K562 (cell line): ENCODE results near the gene KLHL20. TPM values are rescaled to one million over a fixed set of nuclear protein-coding genes. Genes with fewer than 3 reads are reported as not detected.
A peak's percentile ranks its signal among the peaks of the same experiment; 100 is the strongest.

Experiments
- CBX1 ChIP-seq: sonication (generic); IDR thresholded peaks from 2 replicates; pipeline ENCODE4 v1.6.1; 2016; ENCODE audit warnings: antibody characterized with exemption, low read depth, mild to moderate bottlenecking
- KDM2B ChIP-seq: fragments of 250-450 bp; sonication (Bioruptor Pico); IDR thresholded peaks from 2 replicates; pipeline ENCODE4 v1.8.0; 2021; ENCODE audit warnings: mild to moderate bottlenecking, moderate library complexity
- MTA2 ChIP-seq: fragments of 450-650 bp; IDR thresholded peaks from 2 replicates; pipeline ENCODE4 v1.6.1; 2016; ENCODE audit warnings: low read depth
- NFRKB ChIP-seq: fragments of 450-650 bp; IDR thresholded peaks from 2 replicates; pipeline ENCODE4 v1.6.1; 2016; ENCODE audit warnings: low read depth
- NRF1 ChIP-seq, 2 experiments: fragments of 450-650 bp; IDR thresholded peaks in 1 of 2; conservative IDR thresholded peaks in 1 of 2; 2 replicates each; pipeline ENCODE4 v1.6.1; 2014; ENCODE audit warnings: mild to moderate bottlenecking in 2 of 2
- PATZ1 ChIP-seq: fragments of 250-450 bp; sonication (Bioruptor Pico); IDR thresholded peaks from 2 replicates; pipeline ENCODE4 v1.5.0; 2020; ENCODE audit warnings: mild to moderate bottlenecking, borderline replicate concordance
- RBM14 ChIP-seq: fragments of 200-400 bp; formaldehyde crosslinking; IDR thresholded peaks from 2 replicates; pipeline ENCODE4 v1.6.1; 2018; ENCODE audit warnings: low read depth, mild to moderate bottlenecking, low read length, moderate library complexity, borderline replicate concordance; ENCODE audit not compliant: insufficient read depth
- SMAD1 ChIP-seq: fragments of 150-350 bp; IDR thresholded peaks from 2 replicates; pipeline ENCODE4 v1.6.1; 2014; ENCODE audit warnings: low read length, low read depth; ENCODE audit not compliant: partially characterized antibody
- STAT6 ChIP-seq: sonication (generic); formaldehyde crosslinking; IDR thresholded peaks from 2 replicates; pipeline ENCODE4 v1.8.1; 2023; ENCODE audit warnings: mild to moderate bottlenecking, missing genetic modification reagents
- TAF9B ChIP-seq: fragments of 450-650 bp; IDR thresholded peaks from 2 replicates; pipeline ENCODE4 v1.6.1; 2018; ENCODE audit warnings: mild to moderate bottlenecking; ENCODE audit not compliant: partially characterized antibody
- TFAP4 ChIP-seq: sonication (generic); formaldehyde crosslinking; IDR thresholded peaks from 2 replicates; pipeline ENCODE4 v1.8.0; 2022; ENCODE audit warnings: missing genetic modification reagents, mild to moderate bottlenecking, moderate library complexity, borderline replicate concordance
- XRCC3 ChIP-seq: fragments of 450-650 bp; IDR thresholded peaks from 2 replicates; pipeline ENCODE4 v1.6.1; 2017; ENCODE audit warnings: mild to moderate bottlenecking, moderate library complexity
- ZNF584 ChIP-seq: fragments of 200-800 bp; sonication (Bioruptor generic); IDR thresholded peaks from 2 replicates; pipeline ENCODE4 v1.6.1; 2016; ENCODE audit warnings: low read depth, mild to moderate bottlenecking, missing genetic modification characterization, missing compliant biosample characterization
- polyA plus RNA-seq, 8 experiments: library from polyadenylated mRNA; depleted of rRNA in 4 of 8; stranded (reverse) in 5 of 8; unstranded in 3 of 8; fragments of >200 nt; fragmentation: Nextera tagmentation in 2 of 8; fragmentation: Illumina TruSeq in 1 of 8; extraction: Ambion mirVana in 2 of 8; extraction: Trizol in 1 of 8; gene quantifications; 2 replicates each; pipeline versions ENCODE4 v1.2.1 to v1.2.3, GENCODE V29; 2011 to 2014; ENCODE audit warnings: inconsistent platforms in 1 of 8, missing spikeins in 1 of 8
- total RNA-seq, 7 experiments: library from RNA; depleted of rRNA in 6 of 7; stranded (reverse); fragments of >200 nt in 6 of 7; fragmentation: Illumina TruSeq in 2 of 7; extraction: Trizol in 2 of 7; gene quantifications; 2 replicates each; pipeline versions ENCODE4 v1.2.1 to v1.2.3, GENCODE V29; 2011 to 2021; ENCODE audit warnings: low replicate concordance in 1 of 7
- TF ChIP-seq, protein P1 (sequence below): fragments of 250-450 bp; sonication (Bioruptor Pico); IDR thresholded peaks from 2 replicates; pipeline ENCODE4 v1.8.0; 2022; ENCODE audit warnings: moderate library complexity, mild to moderate bottlenecking, inconsistent platforms

The KLHL20 gene
- total and polyA plus RNA-seq, 9 of the 15 experiments (the other 6 are each of a cell fraction or from before 2014, with no cell fraction given): 8.9 to 23.2 (median 16.8) TPM

GRCh38 chr1:173714759-173715537 is at the start of gene KLHL20 (continued):
- TF ChIP-seq, protein P1, sequence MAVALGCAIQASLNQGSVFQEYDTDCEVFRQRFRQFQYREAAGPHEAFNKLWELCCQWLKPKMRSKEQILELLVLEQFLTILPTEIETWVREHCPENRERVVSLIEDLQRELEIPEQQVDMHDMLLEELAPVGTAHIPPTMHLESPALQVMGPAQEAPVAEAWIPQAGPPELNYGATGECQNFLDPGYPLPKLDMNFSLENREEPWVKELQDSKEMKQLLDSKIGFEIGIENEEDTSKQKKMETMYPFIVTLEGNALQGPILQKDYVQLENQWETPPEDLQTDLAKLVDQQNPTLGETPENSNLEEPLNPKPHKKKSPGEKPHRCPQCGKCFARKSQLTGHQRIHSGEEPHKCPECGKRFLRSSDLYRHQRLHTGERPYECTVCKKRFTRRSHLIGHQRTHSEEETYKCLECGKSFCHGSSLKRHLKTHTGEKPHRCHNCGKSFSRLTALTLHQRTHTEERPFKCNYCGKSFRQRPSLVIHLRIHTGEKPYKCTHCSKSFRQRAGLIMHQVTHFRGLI (CRISPR knock-in tag): 0 out of 2 replicates have a peak, but pooled peaks have one; percentile 55
- TF ChIP-seq MTA2 (peak; percentile 47; the same call in 1 of the 2 replicates), SMAD1 (peak; percentile 84), RBM14 (no peak), CBX1 (peak; percentile 96), NRF1 (conservative IDR thresholded peaks at IDR 0.05 in 1 of 2, IDR thresholded peaks at IDR 0.05 in 1 of 2) (peak; percentile 46 to 53; a peak in 3 of 4 replicates), XRCC3 (no peak), TAF9B (peak; percentile 98), ZNF584 (CRISPR knock-in tag) (0 out of 2 replicates have a peak, but pooled peaks have one; percentile 12), TFAP4 (CRISPR knock-in tag) (peak; percentile 81), STAT6 (CRISPR knock-in tag) (no peak), KDM2B (CRISPR knock-in tag) (peak; percentile 60; the same call in 1 of the 2 replicates), PATZ1 (CRISPR knock-in tag) (0 out of 2 replicates have a peak, but pooled peaks have one; percentile 63), NFRKB (peak; percentile 95)
